Inflammatory macrophage (primary cell): Measurements from ENCODE around the gene DUSP19.

Source experiments
- DNase-seq, 2 donors: peaks; one replicate each; pipeline ENCODE4 v3.0.0-alpha.2; 2020 to 2022

The DUSP19 gene

DNA sequence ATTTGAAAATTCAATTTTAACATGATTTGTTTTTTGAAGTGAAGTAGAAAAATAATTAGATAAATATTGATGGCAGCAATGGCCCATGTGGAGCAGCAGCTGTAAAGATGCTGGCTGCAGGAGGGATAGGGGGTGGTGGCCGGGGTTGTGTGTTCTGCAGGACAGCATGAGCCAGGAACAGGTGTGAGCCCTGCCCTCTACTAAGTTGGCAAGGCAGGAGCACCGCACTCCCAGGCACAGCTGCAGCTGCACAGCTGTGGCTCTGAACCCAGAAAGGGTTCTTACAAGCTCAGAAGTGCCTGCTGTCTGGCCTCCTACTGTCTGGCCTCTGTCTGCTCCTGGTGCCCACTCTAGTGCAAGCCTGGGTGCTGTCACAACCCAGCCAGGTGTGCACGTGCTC lies 10.0 kb upstream of the DUSP19 start:
- DNase-seq, result no peak

GRCh38 chr2:183069174-183069573 lies 9.4 kb upstream of the DUSP19 start:
- DNase-seq, result no peak

GRCh38 chr2:183070942-183071844 lies 7.4 kb upstream of the DUSP19 start:
- peak; percentile 21 to 44 for DNase-seq

DNA sequence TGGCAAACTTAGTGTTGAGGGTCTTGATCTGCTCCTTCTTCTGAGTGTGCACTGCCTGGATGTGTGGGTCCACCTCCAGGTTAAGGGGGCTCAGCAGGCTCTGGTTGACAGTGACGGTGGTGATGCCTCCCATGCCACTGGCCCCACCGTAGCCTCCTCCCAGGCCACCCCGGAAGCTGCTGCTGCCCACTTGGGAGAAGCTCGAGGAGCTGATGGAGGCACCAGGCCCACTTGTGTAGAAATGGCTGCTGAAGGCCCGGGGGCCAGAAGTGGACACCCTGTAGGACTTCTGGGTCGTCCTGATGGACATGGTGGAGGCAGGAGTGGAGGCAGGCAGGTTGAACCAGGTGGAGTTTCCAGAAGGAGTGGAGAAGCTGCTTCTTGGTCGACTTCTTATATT lies 6.4 kb upstream of the DUSP19 start:
- no peak for DNase-seq

DNA sequence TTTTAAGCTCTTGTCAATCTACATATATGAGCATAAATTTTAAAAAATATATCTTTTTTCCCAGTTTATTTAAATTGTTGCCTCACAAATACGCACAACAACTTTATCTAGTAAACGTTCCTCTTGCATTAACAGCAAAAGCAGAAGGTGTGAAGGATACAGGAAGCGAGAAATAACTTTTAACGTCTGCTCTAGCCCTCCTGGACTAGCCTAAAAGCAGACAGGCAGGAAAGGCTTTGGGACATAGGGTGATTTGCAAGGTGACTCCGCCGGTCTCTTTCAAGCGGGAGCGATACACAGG lies 434 bp upstream of the DUSP19 start:
- peak in 1 of 2 donors; percentile 33 for DNase-seq

- peak; percentile 18 to 29 for DNase-seq
Measured at GRCh38 chr2:183079139-183079775, 710 bp downstream of the DUSP19 start.

- DNase-seq, result peak; percentile 72 to 86
Measured at GRCh38 chr2:183081911-183082310, 3.4 kb downstream of the DUSP19 start.

DNA sequence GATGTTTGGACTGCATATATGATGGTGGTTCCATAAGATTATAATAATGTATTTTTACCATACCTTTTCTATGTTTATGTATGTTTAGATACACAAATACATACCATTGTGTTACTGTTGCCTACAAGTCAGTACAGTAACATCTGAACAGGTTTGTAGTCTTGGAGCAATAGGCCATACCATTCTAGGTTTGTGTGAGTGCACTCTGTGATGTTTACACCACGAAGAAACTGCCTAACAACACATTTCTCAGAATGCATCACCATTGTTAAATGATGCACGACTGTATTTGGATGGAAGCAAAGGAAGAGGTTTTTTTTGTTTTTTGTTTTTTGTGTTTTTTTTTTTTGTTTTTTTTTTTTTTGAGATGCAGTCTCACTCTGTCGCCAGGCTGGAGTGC lies 9.5 kb downstream of the DUSP19 start:
- no peak for DNase-seq

DNA sequence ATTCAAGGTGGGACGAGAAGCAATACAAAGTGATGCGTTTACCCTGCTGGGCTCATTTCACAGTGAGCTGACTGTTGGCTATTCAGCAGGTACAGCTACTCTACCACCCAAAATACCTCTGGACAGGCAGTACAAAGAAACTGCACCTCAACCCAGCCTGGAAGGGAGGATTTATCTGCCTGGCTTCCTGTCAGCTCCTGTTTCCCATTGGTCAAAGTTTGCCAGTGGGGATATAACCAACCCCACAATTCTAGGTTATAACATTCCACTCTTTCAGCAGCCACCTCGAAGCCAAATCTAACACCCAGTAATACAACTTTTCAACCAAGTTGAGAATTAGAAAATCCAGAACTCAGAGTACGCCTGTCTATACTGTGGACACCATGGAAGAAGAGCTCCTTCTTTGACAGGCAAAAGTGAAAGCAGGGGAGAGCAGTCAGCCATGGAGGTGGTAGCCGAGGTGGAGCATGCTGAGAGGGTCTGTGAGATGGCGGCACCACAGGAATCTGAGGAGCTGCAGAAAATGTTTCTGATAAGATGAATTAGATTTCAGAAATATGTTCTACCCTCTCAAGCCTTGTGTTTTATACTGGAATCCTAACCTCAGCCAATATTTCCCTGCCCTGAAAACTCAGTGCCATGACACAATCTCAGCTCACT lies 10.8 kb downstream of the DUSP19 start:
- no peak for DNase-seq

GRCh38 chr2:183091318-183091953 lies 12.9 kb downstream of the DUSP19 start:
- DNase-seq, result no peak

GRCh38 chr2:183091954-183092345 lies 13.4 kb downstream of the DUSP19 start:
- DNase-seq, result no peak

GRCh38 chr2:183093857-183094657 lies 15.5 kb downstream of the DUSP19 start:
- DNase-seq, result no peak

GRCh38 chr2:183105402-183106134 lies 27.0 kb downstream of the DUSP19 start:
- no peak for DNase-seq

- no peak for DNase-seq
Measured at GRCh38 chr2:183112577-183112976, 34.0 kb downstream of the DUSP19 start.

DNA sequence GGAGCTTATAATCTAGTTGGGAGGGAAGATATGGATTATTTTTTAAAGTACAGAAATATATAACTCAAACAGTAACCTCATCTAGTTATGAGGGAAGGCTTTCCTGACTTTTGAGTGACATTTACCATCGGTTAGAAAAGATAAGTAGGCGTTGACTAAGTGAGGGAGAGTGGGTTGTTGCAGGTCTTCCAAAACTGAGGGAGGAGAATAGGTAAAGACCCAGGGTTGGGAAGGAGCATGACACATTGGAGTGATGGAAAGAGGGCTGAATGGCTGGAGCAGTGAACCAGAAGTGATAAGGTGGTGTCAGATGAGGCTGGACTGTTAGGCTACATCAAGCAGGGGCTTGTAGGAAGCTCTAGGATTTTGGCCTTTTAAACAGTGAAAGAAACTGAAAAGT lies 35.1 kb downstream of the DUSP19 start:
- DNase-seq, result no peak

- DNase-seq, result no peak
Measured at GRCh38 chr2:183117226-183117625, 38.7 kb downstream of the DUSP19 start.

DNA sequence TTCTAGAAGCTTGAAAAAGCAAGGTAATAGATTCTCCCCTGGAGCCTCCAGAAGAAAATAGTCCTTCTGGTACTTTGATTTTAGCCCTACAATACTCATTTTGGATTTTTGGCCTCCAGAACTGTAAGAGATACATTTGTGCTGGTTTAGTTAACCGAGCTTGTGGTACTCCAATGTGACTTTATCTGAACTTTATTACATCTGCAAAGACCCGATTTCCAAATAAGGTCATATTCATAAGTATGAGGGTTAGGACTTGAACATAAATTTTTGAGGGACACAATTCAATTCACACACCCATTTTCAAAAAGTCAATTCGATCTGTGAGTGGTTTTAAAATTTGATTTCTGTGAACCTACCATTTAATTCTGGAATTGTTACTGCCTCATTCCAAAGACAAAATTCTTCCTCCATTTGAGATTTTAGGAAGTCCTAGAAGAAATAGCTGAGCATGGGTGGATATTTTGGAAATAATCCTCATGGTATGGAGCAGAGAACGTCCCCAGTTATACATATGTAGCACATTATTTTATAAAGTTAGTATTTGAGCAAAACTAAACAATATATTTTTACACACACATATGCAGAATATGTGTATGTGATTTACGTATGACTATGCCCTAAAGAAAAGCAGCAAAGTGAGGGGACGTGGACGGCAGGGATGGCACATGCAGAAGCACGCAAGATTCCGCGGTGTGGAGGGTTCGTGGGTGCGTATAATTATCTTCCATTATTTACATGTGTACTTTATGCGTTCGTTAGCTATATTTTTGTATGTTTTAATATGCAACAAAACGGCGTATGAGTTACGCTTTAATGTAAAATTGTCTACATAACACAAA lies 44.8 kb downstream of the DUSP19 start:
- no peak for DNase-seq

GRCh38 chr2:183123959-183124221 lies 45.3 kb downstream of the DUSP19 start:
- no peak for DNase-seq

GRCh38 chr2:183124222-183124956 lies 45.8 kb downstream of the DUSP19 start, which contains the start of gene NUP35:
TSS of gene NUP35 (plus strand) at chr2:183124443. CDS start at chr2:183124458, 15 bp downstream.
- DNase-seq, result peak; percentile 89 to 90

DNA sequence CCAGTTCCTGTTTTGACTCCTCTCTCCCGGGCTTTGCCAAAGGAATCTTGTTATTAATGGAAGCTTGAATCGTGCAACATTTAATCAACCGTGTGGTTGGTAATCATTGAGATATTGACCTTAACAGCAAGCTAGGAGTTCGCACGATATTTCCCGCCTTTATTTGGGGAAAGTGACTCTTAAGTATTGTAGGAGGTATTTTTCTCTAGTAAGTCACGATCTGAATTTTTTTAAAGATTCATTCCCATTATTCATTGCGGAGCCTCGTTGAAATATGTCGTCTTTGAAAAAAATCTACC lies 46.4 kb downstream of the DUSP19 start:
- no peak for DNase-seq
